Stimulated activated naive CD4-positive, alpha-beta T cell (primary cell): ENCODE data around the gene PITPNM3.

Experiments used
- DNase-seq, 6 experiments: peaks; one replicate each; lab custom pipeline; 2025; lab: John Stamatoyannopoulos, UW

PITPNM3 gene

DNA sequence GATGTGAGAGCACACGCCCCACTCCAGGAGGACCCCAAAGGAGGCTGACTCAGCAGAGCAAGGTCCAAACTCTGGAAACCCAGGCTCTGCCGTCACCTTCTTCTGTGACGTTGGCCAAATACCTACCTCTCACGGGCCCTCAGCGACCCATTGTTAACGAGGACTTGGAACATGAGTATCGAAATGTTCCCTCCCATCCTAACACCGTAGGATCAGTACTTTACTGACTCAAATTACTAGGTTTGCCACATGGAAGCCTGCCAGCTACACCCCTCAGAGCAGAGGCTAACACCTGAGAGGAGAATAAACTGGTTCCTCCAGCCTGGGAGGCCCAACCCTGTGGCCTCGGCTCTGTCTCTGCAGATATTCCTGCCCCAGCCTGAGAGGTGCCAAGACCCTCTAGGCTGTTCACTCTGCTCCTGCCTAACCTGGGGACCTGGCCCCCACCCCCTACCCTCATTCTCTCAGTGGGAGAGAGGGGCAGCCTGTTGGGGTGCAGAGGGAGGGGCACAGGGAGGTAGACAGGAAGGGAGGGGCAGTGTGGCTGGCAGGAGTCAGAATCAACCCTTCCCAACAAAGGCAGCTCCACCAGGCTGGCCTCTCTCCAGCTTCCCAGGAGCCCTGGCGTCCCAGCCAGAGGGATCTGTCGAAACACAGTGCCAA, 4.4 kb downstream of the PITPNM3 start:
- DNase-seq = no peak

DNA sequence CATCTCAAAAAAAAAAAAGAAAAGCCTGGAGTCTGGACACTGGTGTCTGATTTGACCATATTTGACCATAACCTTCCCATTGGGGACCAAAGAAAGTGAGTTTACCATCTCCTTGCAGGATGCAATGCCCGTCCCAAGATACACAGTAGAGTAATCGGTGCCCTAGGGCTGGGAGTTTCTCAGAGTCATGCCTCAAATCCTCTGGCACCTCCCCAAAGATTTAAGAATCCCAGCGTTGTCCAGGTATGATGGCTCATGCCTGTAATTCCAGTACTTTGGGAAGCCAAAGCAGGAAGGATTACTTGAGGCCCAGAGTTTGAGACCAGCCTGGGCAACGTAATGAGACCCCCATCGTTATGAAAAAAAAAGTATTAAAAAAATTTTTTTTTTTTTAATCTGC, 5.0 kb downstream of the PITPNM3 start:
- no peak for DNase-seq

DNA sequence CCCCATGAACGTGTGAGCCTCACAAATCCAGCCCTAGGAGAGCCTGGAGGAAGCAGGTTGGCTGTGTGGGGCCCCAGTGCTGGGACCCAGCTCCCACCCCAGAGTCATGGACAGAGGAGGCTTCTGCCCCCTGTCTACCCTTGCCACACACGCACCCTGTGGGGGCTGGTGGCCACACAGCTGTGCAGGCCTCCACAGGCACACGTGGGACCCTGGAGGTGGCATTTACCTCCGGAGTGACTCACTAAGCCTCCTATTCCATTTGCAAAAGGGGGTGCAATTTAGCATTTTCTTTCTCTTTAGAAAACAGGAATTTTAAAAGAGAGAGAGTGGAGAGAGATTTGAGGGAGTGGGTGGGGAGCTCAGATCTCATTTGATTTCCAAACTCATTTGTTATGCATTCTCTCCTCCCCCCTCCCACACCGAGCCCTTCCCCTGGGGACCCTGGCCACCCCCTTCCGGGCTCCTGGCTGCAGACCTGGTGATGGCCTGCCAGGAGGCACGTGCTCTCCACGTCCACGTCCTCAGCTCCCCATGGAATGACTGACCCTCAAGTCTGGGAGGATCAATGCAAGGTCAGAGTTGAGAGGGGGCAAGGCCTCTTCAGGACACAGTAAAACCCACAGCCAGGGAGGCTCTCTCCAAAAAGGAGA, 6.8 kb downstream of the PITPNM3 start:
- no peak for DNase-seq

DNA sequence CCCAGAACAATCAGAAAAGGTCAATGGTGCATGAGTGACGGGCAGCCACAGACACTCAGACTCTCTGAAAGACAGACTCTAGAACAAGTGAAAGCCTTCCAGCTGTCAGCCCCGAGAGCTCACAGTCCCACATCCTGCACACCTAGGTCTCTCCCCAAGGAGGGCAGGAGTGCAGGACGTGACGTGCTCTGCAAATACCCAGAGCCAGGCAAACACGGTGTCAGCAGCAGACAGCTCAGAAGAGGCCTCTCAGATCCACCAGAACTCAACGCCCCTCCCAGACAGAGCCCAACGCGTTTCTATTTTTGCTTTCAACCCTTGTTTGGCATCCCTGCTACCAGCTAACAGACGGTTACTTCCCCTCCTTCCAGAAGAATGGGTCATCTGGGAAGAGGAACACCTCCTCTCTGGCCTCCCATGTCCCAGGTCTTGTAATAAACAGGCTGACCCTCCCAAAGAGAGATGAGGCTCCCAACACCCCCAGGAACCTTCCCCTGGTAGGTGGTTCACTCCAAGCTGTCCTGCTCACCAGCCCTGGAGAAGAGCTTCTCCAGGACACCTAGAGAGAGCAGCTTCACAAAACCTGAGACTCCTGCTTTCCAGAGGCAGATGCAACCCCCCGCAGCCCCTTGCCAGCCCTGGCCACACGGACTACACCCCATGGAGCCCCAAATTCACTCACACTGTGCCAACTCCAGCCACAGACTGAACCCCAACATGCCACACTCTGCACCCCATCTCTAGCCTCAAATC, 7.6 kb downstream of the PITPNM3 start:
- DNase-seq = peak in 3 of 6 experiments; percentile 8 to 19 (median 12)

DNA sequence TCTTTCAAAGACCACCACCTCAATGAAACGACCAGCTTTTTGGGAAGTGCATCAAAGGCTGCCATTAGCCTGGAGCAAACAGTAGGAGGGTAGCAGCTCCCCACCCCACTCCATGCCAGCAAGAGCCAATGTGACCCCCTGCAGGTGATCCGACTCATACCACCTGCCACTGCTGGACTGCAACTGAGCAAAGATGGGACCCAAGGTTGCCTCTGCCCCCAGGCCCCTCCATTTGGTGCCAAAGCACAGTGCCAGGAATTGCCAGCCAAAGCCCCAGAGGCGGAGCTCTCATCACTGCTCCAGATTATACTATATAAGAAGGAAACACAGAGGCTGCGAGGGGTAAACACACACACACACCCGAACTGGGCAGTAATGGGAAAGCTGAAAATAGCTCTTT, 8.3 kb downstream of the PITPNM3 start:
- no peak for DNase-seq

DNA sequence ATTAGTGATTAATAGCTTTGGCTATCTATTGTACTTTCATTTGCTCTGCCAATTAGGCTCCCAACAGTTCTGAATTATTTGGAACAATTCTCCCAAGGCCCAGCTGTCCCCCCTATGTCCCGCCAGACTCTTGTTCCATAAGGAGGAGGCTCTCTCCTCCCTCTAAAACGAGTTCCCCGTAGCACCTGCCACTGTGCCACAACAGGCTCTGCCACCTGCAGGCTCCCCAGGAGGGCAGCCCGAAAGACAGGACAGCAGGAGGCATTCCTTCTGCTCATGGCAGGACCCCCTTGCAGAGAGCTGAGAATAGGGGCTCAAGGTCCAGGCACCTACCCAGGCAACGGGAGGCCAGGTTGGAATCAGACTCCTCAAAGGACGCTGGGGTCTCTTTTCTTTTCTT, 9.0 kb downstream of the PITPNM3 start:
- DNase-seq = no peak

DNA sequence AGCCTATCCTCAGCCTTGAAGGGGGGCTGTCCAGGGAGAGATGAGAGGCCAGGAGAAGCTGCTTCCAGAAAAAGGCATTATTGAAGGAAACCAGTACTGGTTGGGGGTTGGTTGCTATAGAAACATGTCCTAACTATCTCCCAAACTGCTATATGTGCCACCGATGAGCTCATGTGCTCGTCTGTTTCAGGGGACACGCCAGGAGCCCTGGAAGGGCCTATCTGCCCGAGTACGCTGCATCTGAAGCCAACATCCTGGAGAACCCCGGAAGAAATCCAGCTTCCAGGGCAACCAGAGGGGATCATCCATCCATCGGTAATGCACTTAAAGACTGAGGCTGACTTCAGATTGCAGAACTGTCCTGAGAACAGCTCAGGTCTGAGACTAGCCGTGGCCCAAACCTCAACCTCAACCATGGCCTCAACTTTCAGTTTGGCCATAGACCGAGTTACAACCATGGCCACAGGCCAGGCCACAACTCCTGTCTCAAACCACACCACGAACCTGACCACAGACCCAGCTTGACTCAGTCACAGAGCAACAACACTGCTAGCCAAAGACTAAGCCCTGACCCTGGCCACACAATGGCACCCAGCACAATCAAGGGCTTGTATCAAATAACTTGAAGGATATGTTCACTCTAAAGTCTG, 10.2 kb downstream of the PITPNM3 start:
- DNase-seq = no peak

DNA sequence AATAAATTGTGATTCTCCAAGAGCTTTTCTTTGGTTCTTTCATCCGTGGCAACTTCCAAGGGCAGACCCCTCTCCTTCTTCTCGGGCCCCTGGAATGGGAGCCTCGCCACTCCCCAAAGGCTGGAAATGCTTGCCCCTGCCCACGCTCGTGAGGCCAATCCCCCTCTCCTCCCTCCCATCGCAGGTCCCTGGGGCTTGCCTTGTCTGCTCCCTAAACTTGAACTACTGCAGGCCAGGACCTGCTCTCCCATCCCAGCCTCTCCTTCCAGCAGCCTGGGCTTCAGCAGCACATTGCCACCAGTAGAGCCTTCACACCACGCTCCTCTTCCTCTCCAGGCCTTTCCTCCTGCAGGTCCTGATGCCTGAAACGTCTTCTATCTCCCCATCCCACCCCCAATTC, 11.1 kb downstream of the PITPNM3 start:
- DNase-seq = no peak

DNA sequence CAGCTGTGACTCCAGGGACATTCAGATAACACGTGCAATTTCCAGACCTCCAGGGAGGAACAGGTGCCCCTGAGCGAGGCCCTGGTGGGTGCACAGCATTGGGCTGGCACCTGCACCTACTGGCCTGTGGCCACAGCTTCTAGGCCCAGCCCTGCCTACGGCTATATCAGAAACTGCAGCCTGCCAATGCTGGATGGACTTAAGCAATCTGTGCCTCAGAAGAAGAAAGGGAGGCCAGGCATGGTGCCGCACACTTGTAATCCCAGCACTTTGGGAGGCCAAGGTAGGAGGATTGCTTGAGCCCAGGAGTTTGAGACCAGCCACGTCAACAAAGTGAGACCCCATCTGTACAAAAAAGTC, 12.4 kb downstream of the PITPNM3 start:
- DNase-seq = no peak

DNA sequence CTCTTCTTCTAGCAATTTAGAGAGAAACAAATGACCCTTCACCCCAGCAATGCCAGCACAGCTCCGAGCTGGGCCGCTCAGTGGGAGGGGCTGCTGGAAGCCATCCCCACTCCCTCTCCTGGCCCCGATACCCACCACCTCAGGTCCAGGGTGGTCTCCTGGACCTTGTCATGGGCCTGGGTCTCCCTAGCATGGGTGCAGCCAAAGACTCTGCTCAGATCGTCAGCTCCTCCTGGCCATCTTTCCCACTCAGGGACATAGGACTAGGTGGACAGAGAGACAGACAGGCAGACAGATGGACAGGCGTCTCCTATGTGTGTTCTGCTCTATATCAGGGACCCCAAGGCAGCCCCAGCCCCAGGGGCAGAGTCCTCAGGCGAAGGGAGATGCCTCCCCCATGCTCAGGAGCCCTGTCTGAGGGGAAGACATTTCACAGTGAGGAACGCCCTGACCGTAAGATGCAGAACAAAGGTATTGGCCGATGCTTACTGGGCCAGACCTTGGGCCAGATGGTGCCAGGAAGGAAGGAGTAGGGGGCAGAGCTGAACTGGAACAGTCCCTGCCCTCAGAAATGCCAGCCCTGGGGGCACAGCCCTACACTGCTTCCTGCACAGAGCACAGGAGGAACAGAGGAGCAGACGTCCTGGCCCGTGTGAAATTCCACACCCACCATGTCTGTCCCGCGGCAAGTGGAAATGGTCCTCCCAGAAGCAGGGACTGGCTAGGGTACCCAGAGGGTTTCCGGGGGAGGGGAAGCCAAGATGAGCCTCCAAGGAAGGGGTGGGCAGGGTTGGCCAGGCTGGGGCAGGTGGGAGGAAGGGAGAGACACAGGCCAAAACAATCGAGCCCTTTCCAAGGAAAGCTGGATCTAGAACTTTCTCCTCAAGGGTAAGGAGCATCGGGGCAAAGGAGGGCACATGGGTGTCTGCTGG, 13.0 kb downstream of the PITPNM3 start:
- DNase-seq = no peak

DNA sequence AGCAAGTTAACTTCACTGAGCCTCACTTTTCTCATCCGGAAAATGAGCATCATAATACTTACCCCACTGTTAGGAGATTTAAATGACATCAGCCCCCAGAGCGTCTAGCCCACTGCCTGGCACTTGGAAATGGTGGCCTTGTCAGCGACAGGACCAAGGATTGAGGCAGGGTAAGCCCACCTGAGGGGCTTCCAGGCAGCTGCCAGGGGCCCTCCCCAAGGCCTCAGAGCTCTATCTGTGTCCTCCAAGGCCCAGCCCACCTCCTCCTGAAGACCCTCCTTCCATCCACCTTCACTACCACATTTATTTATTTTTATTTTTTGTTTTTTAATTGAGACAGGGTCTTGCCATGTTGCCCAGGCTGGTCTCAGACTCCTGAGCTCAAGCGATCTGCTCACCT, 13.8 kb downstream of the PITPNM3 start:
- no peak for DNase-seq

DNA sequence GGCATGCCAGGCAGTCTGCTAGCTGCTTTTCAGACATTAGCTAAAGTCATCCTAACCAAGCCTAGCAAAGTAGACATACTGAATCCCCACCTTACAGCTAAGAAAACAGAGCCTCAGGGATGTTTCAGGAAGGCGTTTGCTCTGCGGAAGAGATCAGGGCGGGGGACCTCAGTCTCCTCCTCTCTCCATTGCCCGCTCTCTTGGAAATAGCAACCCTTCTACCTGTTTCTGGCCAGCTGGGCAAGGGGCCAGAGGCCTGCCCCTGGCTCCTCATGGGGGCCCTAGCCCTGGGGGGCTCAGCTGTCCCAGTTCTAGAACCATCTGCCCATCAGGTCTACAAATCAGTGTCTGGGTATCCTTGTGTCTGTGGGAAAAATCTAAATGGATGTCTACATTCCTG, 14.5 kb downstream of the PITPNM3 start:
- no peak for DNase-seq

DNA sequence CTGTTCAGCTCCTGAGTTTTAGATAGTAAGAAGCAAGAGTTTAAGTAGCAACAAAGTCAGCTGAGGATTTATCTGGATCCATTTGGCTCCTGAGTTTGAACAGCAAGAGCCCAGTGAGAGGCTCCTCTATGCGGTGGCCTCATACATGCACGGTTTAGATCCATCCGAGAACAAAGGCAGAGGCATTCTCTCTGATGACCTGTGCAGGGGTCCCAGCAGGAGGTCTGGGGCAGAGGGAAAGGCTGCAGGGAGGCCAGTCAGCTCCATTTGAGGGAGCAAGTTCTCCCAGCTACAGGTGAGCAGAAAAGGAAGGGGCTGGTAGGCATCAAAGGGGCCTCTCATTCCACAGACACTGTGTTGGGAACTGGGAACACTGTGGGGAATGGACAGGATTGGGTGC, 16.5 kb downstream of the PITPNM3 start:
- no peak for DNase-seq

DNA sequence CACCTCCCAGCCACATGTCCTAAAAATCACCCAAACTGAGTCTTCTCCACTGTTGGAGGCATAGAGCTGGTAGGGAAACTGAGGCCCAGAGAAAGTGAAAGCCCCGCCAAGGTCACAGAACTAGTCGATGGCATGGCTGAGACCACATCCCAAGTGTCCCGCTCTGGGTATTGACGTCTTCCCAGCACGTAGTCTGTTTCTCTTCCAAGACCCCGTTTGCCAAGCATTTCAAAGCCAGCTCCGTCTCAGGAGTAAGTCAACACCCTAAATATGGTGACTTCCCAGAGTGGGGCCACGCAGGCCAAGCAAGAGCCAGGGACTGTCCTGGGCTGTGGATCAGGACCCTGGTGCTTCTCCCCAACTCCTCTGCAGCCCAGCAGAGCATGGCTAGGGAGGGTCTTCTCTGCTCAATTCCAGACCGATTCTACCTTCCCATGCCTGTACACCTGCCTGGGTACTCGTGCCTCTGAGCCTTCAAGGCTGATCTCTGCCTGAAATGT, 19.7 kb downstream of the PITPNM3 start:
- no peak for DNase-seq

DNA sequence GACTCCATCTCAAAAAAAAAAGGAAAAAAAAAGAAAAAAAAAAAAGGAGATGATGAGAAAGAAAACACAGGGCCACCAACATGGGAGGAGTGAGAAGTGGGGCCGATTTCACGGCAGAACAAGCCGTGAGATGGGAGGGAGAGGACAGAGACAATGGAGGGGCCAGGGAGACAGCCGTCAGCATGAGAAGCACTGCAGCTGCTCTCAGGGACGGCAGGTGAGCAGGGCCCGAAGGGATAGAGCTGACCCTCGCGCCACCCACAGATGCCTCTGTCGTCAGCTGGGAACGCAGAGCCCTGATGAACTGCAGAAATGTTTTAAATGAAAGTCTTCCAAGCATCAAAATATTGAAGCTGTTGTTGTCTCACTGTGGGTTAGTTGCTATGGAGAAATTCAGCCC, 20.3 kb downstream of the PITPNM3 start:
- DNase-seq = no peak

DNA sequence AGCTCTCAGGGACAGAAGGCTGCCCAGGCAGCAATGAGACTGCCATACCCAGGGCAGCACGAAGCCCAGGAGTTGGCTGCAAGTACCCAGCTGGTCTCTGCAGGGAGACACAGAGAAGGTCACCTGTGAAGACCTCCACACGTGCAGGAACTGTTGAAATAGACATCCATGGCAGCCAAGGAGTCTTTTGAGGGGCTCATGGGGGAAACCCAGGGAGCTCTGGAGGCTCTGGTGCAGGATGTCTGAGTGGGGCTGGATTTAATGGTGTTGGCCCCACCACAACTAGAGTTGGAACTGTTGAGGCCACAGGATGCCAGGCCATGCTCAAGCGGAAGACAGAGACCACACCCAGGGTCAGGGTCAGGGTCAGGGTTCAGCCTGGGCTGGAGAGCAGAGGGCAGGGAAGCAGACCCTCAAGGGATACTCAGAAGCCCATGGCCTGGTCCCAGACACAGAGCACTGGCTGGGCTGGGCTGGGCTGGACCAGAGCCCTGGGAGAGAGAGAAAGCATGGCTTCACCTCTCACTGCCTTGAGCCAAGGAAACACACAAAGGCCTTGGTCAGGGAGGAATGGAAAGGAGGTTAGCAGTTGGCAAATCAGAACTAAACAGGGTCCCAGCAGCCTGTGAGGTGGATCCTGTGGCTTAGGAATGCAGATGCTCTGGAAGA, 21.4 kb downstream of the PITPNM3 start:
- no peak for DNase-seq

DNA sequence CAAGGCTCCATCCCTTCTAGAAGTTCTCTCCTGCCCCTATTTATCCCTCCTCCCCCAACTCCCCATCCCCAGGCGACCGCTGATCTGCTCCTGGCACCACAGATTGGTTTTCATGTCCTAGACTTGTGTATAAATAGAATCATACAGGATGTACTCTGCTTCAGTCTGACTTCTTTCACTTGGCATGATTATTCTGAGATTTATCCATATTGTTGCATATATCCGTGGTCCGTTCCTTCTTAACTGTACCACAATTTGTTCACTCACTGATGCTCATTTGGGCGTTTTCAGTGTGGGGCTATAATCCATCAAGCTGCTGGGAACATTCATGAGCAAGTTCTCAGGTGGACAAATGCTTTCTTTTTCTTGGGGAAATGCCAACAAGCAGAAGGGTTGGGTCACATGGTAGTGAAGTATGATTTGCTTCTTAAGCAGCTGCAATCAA, 23.9 kb downstream of the PITPNM3 start:
- no peak for DNase-seq

DNA sequence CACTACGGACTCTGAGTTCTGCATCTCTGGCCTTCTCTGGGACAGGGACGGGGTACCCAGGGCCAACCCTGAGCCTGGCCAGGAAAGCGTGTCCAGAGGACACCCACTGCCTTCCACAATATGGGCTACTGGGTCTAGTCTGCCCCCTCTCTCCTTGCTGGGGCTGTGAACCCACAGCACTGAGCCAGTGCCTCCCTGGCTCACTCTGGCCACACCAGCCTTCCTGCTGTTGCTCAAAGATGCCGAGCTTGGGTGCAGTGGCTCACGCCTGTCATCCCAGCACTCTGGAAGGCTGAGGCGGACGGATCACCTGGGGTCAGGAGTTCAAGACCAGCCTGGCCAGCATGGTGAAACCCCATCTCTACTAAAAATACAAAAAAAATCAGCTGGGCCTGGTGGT, 24.8 kb downstream of the PITPNM3 start:
- no peak for DNase-seq

DNA sequence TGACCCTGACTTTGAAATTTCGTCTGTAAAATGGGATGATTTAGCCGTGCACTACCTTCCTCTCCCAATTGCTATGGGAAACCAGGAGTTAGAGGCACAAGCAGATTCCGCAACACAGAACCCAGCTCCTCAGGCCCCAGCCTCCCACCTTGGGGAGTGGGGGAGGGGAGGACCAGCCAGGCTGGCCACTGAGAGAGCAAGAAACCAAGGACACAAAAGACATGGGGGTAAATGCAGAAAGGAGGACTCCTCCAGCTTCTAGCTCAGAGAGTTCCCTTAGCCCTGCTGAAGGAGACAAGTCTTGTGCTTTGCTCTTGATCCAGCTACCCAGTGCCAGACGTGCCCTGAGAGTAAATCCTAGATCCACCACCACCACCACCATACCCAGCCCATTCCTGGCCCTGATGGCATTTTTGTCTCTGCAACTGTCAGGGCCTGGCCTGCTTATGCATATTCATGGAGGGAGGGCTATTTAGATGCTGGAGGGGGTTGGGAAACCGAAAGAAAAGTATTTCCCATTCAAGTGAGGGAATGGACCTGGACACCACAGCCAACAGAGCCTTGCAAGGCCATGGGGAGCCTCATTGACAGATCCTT, 25.9 kb downstream of the PITPNM3 start:
- no peak for DNase-seq

DNA sequence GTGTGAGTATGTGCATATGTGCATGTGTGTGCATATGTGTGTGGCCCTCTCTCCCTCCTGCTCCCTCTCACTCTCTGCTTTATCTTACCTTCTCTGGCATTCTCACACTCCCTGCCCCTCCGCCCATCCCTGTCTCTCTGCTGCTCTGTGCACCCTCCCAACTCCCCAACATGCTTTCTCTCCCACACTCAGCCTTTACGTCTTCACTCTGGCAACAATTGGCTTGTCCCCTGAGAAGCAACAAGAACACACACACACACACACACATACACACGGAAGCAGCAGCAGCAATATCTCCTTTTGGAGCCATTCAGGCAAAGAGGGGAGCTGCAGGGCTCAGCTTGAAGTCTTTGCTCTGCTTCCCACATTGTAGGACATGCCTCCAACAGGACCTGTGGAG, 27.8 kb downstream of the PITPNM3 start:
- DNase-seq = no peak
